ENCODE results near the gene EML6. TPM values are rescaled to one million over a fixed set of nuclear protein-coding genes. Genes with fewer than 3 reads are reported as not detected.
A peak's percentile ranks its signal among the peaks of the same experiment; 100 is the strongest.

The EML6 gene
- total RNA-seq, 1 experiment from 2014 or later = 6.6 TPM

DNA sequence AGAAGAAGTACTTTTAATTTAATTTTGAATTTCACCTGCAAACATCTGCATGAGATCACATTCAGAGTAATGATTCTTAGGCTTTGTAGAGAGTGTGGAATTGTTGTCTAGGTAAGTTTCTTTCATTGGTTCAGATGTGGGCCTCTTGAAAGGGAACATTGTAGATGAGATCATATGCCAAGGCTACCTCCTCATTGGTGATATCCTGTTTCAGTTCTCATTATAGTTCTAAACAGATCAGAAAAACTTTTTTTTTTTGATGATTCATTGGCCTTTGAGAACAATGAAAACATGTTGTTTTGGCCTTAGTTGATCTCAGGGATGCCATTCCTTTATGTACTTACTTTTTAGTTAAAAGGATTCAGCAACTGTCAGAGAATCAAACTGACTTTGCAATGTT lies 44.5 kb downstream of the EML6 start:
- Histone ChIP-seq H4K20me1 (ENCODE audit: insufficient read depth) (no peaks in the 10 kb centered on the region), H3K4me2 (ENCODE audit: low read length) (peak overlapping the region; percentile 24), H3K9me3 (ENCODE audit: control insufficient read depth in 1 of 2, insufficient read depth in 1 of 2, low read depth in 1 of 2, low read length in 2 of 2) (no peaks in the 10 kb centered on the region), H3K9ac (ENCODE audit: low read length) (no peak overlapping the region), H2AFZ (ENCODE audit: low read depth, low read length, poor library complexity, severe bottlenecking) (no peak overlapping the region), H3K27ac (ENCODE audit: low read depth, low read length) (no peak overlapping the region), H3K9me2 (ENCODE audit: insufficient read depth) (no peaks in the 10 kb centered on the region), H3K4me3 (replicated peaks in 1 of 2; ENCODE audit: low read depth in 1 of 2, low read length in 2 of 2) (no peak overlapping the region), H3K36me3 (ENCODE audit: control insufficient read depth in 1 of 2, insufficient read depth in 2 of 2, low read length in 2 of 2) (no peaks in the 10 kb centered on the region), H3K27me3 (ENCODE audit: insufficient read depth, low read length) (no peaks in the 10 kb centered on the region), H3K79me2 (ENCODE audit: insufficient read depth, low read length) (no peaks in the 10 kb centered on the region), H3K4me1 (ENCODE audit: control insufficient read depth in 1 of 2, insufficient read depth in 2 of 2, low read length in 2 of 2) (peaks cover 0 to 39% of the 10 kb centered on the region in 2 experiments; a peak in 2 of 4 replicates)
- ChIA-PET RAD21 (ENCODE audit: low non-redundant PET in 1 of 2, low total read pairs in 2 of 2, uncharacterized antibody in 2 of 2, unreplicated experiment in 2 of 2) (no interaction called here), CTCF (no interaction called here), POLR2A (no interaction called here)
- no peak for TF ChIP-seq CEBPB (IDR thresholded peaks at IDR 0.05; ENCODE audit: low read depth)
- TF ChIP-seq EZH2 (IDR thresholded peaks at IDR 0.05) = no peak
- TF ChIP-seq RAD21 (IDR thresholded peaks at IDR 0.05; ENCODE audit: low read depth) = no peak
- no peak for TF ChIP-seq ZFX (IDR thresholded peaks at IDR 0.05)
- TF ChIP-seq, protein P1, sequence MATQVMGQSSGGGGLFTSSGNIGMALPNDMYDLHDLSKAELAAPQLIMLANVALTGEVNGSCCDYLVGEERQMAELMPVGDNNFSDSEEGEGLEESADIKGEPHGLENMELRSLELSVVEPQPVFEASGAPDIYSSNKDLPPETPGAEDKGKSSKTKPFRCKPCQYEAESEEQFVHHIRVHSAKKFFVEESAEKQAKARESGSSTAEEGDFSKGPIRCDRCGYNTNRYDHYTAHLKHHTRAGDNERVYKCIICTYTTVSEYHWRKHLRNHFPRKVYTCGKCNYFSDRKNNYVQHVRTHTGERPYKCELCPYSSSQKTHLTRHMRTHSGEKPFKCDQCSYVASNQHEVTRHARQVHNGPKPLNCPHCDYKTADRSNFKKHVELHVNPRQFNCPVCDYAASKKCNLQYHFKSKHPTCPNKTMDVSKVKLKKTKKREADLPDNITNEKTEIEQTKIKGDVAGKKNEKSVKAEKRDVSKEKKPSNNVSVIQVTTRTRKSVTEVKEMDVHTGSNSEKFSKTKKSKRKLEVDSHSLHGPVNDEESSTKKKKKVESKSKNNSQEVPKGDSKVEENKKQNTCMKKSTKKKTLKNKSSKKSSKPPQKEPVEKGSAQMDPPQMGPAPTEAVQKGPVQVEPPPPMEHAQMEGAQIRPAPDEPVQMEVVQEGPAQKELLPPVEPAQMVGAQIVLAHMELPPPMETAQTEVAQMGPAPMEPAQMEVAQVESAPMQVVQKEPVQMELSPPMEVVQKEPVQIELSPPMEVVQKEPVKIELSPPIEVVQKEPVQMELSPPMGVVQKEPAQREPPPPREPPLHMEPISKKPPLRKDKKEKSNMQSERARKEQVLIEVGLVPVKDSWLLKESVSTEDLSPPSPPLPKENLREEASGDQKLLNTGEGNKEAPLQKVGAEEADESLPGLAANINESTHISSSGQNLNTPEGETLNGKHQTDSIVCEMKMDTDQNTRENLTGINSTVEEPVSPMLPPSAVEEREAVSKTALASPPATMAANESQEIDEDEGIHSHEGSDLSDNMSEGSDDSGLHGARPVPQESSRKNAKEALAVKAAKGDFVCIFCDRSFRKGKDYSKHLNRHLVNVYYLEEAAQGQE (IDR thresholded peaks at IDR 0.05; ENCODE audit: low read depth) = no peak
- TF ChIP-seq JUND (IDR thresholded peaks at IDR 0.05) = no peak
- TF ChIP-seq, protein P2, sequence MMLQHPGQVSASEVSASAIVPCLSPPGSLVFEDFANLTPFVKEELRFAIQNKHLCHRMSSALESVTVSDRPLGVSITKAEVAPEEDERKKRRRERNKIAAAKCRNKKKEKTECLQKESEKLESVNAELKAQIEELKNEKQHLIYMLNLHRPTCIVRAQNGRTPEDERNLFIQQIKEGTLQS (IDR thresholded peaks at IDR 0.05) = no peak
- TF ChIP-seq SRF (IDR thresholded peaks at IDR 0.05; ENCODE audit: low read depth) = no peak
- TF ChIP-seq ZNF274 (IDR thresholded peaks at IDR 0.05; ENCODE audit: low read depth, low read length) = no peak
- TF ChIP-seq EZH2phosphoT487 (IDR thresholded peaks at IDR 0.05; ENCODE audit: borderline replicate concordance) = no peak
- no TSS peak for BruUV-seq (replicated peaks)
- intact Hi-C loops (cut with micrococcal nuclease) = no loop called here
- DNase-seq (ENCODE audit: low read depth, low spot score) (no peak), ATAC-seq (no peak)

All from HCT116 (cell line).